NCI-H82 treated with DMSO at 0.1 percent for 48 hours (cell line): ENCODE data around the gene SERINC1.
A peak's percentile ranks its signal among the peaks of the same experiment; 100 is the strongest.
"Not testable (repeated sequence)": the region's sequence is repeated elsewhere in the genome, so short reads cannot be mapped to it uniquely, and the experiment has no call there.

Experiments used
- DNase-seq: peaks from one replicate; lab custom pipeline; 2025; ENCODE audit not compliant: unreplicated experiment; lab: John Stamatoyannopoulos, UW

Gene SERINC1

DNA sequence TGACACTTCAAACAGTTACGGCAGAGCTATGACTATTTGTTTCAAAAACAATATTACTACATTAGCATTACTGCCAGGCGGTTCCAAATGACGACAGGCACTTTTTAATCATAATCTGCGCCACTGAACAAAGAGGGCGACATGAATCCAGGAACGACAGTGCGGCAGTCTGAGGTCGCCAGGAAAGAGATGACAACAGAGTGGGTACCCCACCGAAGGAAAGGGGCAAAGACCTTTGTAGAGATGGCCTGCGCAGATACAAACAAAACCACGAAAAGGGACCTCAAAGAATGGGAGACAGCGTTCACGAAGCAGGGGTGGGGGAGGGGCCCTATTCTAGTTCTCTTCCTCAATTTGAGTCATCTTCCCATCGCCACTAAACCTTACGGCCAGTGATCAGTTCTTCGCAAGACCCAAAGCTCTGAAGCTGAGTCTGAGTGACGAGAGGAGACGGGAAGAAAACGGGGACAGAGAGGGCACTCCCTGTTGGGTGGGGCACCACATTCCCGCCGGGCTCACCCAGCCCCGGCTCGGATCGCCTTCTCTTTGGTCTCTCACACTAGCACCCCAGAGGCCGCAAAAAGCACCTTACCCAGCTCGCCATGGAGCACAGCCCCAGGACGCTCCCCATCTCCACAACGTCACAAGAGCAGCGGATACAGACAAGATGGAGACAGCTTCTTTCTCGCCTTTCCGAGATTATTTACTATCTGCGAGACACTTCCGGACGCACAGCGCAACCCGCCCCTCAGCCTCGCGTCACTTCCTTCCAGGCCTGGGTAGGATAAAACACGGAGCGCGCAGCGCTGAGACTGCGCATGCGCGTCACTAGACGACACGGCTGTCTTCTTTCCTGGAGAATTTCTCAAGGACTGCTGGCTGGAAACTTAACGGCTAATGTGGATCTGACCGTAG, at the start of gene SERINC1:
TSS of gene SERINC1 (minus strand) at position 701 of the 915 bp plus-strand sequence. CDS start at position 631, 70 bp downstream.
- peak; percentile 69 for DNase-seq

DNA sequence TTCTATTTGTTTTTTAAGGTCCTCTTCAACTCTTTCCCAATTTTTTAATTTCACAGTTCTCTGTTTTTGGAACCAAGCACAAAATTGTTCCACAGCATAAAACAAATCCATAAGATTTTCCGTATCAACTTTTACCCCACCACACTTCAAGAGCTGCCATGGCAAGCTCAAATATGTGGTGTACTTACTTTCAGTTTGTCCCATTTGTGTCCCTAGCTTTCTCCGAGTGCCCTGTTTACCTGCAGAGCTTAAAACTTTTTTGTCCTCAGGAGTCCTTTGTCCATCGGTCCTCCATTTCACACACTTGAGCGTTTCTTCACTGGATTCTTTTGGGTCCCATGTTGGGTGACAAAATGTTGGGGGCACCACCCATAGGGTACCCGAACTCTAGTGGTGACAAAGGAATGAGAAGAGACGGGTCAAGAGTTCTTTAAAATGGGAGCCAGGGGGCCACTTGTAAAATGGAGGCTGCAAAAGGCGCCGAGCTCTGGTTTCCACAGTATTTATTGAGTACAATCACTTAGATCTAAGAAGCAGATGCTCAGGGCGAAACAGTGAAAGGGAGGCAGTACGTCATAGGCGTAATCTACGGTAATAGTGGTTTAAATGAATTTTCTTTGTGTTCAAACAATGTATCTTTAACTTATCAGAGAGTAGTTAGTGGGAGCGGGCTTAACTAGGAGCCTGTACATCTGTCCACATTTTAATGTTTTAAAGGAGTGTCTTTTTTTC, 39.8 kb upstream of the SERINC1 start:
- no peak for DNase-seq

DNA sequence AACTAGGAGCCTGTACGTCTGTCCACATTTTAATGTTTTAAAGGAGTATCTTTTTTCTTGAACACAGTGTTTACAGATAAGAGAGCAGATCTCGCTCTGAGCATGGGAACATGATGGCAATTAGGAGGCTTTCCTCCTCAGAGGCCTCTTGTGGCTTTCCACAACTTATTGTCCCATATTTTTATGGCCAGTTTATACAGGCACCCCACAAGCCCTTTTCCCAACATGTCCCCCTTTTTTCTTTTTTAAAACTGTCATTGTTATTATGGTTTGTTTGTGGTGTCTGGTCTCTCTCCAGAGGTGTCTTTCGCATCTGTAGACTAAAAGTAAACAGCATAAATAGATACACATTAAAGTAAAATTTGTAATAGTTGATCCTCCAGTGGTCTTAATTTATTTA, 33.6 kb upstream of the SERINC1 start:
- not testable (repeated sequence) for DNase-seq

DNA sequence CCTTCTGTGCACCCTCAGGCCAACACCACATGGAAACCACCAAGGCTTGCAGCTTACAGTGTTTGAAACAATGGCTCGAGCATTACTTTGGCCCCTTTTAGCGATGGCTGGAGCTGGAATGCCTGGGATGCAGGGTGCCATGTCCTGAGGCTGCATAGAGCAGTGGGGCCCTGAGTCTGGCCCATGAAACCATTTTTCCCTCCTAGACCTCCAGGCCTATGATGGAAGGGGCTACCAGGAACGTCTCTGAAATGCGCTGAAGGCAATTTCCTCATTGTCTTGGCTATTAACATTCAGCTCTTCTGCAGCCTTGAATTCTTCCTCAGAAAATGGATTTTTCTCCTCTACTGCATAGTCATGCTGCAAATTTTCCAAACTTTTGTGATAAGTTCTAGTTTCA, 29.9 kb upstream of the SERINC1 start:
- DNase-seq, result no peak

DNA sequence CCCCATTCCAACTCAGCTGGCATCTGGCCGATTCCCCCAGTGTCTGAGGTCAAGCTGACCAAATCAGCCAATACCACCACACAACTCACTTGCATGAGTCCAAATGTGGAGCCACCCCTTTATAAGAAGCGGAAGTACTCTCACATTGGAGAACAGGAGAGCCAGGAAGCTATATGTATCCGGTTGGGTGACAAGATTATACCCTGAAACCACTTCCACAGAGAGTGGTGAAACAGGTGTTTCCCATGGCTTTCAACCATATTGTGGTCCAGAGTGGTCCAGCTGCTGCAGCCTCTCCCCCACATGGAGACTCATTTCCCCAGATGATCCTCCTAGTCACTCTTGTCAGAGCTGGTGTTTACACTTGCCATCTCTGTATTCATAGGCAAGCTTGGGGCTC, 24.0 kb upstream of the SERINC1 start:
- no peak for DNase-seq

DNA sequence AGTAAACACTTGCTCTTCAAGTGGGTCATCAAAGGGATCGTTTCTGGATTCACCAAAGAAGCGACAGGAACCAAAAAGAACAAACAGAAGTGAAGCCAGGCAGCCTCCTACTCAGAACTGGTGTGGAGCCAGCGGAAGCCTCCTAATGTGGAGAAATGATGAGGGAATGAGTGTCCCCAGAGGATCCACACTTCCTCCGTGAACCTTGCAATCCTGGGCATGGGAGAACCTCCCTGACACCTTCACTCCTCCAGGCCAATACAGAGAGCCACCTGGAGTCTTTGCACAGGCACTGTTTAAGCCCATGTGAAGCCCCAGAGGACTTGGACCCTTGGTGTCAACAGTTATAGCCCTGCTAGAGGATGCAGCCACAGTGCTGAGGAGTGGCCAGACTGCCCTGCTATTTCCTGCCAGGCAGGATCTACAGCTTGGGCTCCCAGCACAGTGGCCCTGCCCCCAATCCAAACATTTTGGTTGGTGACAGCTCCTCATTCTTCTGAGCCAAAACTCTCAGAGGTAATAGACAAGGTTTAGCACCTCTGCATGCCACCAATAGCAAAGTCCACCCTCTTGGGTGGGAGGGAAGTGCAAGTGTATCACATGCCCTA, 23.2 kb upstream of the SERINC1 start:
- DNase-seq, result no peak

DNA sequence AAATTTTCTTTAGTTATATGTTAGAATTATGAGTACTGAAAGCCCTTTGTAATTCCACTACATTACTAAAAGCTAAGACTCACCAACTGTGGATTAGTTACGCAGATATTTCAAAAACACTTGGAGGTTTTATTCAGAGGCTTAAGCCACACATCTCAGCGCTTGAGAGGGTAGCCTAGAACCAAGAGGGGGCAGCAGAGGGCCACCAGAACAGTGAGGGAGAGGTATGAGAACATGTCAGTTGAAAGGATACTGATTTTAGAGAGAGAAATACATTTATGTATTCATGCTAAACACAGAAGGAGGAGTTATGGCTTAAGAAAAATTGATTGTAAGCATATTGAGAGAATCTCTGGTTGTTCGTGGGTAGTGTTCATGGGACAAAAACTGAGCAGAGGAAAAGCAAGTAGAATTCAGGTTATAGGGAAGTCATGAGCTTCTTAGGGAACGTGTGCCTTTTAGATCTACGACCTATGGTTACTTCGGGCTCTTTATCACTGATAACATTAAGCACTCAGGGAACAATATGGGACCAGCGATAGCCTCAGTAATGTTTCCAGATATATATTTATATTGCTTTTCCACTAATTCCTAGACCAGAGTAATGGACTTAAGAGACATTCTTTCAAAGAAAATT, 20.4 kb upstream of the SERINC1 start:
- DNase-seq, result peak; percentile 87

DNA sequence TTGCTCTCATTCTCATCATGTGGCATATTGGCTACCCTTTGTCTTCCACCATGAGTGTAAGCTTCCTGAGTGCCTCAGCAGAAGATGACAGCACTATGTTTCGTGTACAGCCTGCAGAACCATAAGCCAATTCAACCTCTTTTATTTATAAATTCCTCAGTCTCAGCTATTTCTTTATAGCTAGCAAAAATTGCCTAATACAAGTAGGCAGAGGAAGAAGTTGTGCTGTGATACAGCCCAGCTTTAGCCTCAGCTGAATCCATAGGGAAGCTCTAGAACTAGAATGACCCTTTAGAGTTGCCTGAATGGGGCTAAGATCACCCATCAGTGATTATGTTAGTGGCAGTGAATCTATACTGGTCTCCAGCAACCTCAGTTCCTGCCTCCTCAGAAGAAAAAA, 19.0 kb upstream of the SERINC1 start:
- DNase-seq, result no peak

DNA sequence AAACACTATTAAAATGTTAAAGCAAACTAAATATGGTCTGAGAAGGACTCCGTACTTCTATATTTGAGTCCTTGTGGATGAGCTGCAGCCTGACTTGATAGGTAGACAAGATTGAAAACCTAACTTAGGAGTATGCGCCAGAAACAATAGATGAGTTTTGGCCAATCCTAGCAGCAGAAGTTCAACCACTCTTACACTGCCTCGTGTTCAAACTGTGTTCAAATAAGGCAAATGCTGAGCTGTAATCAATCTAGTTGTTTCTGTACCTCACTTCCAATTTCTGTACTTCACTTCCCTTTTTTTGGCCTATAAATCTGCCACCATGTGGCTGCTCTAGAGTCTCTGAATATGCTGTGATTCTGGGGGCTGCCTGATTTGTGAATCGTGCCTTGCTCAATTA, 13.2 kb upstream of the SERINC1 start:
- no peak for DNase-seq

DNA sequence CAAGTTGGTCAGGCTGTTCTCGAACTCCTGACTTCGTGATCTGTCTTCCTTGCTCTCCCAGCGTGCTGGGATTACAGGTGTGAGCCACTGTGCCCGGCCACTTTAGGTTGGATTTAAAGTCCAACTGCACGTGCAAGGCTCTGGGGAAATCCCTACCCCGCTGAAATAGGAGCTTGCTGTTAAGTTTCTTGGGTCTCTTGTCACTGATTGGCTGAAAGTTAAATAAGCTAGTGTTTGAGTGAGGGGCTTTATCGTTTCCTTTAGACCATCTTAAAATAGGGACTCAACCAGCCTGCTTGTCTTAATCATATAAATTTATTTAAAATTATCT, 11.1 kb upstream of the SERINC1 start:
- DNase-seq, result no peak

DNA sequence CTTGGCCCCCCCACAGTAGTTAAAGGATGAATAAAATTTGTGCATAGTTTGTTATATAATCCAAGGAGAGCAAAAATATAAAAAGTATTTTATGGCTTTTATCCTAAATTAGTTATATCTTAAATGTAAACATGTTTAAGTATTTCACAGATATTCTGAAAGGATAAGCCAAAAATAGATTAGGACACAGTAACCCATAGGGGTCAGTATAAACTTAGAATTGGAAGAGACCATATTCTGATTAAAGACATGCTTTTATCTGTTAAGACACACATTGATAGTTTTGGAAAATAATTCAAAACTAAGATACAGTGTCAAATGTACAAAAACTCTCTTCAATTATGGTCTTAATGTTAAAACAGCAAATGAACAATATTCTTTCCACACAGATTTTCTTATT, 4.5 kb upstream of the SERINC1 start:
- peak; percentile 15 for DNase-seq

DNA sequence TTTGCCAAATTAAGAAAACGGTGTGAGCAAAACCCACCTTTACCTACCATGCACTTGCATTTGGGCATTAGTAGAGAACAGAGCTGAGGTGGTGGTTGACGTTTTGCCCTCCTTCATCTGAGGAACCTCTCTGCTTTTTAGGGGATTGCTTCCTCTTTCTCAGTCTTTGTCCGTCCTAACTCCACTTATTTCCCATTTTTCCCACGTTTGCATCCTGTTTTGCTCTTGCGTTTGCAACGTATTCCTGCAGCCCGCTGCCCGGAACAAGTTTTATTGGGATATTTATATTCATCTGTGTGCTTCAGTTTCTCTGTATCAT, 374 bp upstream of the SERINC1 start:
- DNase-seq, result no peak

DNA sequence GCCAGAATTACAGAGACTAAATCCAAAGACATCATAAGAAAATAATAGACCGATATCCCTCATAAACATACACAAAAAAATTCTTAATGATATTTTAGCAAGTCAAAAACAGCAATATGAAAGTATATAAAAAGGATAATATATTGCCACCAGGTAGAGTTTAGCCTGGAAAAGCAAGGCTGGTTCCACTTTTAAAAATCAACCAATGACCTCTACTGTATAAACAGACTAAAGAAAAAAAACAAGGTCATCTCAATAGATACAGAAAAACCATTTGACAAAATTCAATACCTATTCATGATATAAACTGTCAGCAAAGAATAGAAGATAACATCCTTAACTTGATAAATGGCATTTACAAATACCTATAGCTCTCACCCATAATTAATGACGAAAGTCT, 9.7 kb downstream of the SERINC1 start:
- no peak for DNase-seq

DNA sequence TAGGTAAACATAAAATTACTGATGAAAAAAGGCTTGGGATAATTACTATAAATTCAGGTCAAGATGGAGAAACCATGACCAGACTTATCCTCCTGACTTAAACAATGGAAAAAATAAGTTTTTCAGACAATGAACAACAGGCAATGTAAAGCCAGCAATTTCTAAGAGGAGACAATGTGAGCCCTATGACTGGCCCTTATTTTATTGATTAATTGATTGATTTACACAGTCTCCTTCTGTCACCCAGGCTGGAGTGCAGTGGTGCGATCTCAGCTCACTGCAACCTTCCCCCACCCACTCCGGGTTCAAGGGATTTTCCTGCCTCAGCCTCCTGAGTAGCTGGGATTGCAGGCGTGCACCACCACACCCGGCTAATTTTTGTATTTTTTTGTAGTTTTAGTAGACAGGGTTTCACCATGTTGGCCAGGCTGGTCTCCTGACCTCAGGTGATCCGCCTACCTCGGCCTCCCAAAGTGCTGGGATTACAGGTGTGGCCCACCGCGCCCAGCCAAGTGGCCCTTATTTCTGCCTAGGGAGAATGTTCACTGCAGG, 11.7 kb downstream of the SERINC1 start:
- not testable (repeated sequence) for DNase-seq

DNA sequence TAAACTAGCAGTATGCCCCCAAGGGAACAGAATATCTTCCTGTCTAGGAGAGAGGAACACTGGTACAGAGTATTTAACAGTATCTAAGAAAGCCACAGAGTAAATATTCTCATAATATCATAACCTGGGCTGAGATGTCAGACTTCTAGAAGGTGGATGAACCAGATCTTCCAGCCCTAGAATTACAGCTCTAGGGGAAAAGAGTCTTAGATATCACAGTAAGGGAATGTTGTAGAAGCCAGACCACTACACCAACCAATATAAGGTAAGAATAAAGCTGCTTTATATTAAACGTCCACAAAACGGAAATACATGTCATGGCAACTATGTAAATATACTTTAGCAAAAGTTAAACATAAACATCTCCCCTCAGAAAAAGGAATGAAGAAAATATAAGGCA, 12.4 kb downstream of the SERINC1 start:
- no peak for DNase-seq

DNA sequence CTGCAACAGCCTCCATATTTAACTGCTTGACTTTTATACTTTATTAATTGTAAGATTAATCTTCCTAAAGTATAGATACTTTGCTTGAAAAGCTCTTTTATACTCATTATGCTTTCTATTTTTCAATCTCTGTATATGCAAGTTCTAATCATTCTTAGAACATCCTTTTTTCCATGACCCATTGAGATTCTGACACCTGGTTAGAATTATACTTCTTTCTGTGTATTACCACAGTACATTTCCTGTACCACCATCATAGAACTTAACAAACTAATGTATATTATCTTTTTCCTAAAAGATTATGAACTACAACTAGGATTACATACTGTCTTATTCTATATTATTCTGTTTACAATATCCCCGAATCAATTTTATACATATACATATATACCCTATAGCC, 13.5 kb downstream of the SERINC1 start:
- DNase-seq, result no peak

DNA sequence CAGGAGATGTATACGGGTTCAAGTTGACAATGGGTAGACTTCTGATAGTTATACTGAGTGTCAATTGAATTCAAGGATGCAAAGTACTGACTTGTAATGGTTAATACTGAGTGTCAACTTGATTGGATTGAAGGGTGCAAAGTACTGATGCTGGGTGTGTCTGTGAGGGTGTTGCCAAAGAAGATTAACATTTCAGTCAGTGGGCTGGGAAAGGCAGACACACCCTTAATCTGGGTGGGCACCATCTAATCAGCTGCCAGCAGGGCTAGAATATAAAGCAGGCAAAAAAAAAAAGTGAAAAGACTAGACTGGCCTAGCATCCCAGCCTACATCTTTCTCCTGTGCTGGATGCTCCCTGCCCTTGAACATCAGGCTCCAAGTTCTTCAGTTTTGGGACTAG, 16.5 kb downstream of the SERINC1 start:
- not testable (repeated sequence) for DNase-seq

DNA sequence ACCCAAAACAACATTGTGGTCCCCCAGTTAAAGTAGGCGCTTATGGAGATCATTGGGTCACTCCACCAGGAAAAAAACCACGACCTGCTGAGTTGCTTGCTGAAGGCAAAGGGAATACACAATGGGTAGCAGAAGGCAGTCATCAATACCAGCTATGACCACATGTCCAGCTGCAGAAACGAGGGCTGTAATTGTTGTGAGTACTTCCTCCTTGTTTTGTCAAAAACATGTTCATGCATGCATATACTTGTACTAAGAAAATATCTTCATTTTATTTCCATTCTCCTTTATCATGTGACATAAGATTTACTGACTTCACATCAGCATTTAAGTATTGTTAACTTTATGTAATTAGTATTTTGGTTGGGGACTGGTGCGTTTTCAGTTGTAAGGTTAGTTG, 16.9 kb downstream of the SERINC1 start:
- no peak for DNase-seq

DNA sequence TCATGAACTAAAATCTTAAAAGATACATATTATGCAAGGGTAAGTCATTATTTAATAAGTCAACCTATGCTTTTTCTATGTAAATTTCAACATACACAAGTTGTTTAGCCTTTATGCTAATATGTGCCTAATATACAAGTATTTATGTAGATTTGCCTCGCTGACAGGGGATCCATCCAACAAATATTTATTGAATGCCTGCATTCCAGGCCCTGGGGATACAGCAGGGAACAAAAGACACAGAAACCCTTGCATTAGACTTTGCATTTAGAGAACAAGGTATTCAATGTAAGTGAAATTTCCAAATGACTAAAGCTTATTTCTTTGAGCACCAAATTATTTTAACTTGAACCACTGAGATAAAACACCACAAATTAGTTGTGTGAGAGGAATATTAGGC, 19.1 kb downstream of the SERINC1 start:
- DNase-seq, result no peak

DNA sequence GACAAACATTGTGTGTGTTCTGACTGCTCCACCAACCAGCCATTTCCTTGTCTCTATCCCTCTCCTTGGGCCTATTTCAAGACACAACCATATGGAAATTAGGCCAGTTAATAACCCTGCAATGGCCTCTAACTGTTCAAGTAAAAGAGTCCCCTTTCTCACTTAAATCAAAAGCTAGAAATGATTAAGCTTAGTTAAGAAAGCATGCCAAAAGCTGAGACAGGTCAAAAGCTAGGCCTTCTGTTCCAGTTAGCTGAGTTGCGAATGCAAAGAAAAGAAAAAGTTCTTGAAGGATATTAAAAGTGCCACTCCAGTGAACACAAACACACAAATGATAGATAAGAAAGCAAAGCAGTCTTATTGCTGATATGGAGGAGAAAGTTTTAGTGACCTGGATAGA, 22.5 kb downstream of the SERINC1 start:
- no peak for DNase-seq

DNA sequence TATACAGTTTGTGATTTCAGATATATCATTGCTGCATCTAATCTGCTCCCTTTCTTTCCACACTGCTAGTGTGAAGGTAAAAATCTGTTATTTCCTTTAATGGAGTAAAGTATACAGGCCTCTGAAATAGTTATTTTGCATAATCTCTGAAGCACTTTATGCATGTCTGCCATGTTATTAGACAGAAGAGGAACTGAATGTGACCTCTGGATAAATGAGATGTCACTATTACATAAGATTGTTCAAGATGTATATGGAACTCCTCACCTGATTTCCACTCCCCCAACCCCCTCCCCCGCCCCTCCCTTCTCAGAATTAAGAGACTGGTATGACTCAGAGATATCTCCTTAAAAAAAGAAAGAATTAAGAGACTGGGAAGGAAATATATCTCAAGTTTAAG, 26.3 kb downstream of the SERINC1 start:
- DNase-seq, result no peak
